Gastrocnemius medialis (tissue), 4 donors: ENCODE results near the gene PTPRCAP. TPM values are rescaled to one million over a fixed set of nuclear protein-coding genes. Genes with fewer than 3 reads are reported as not detected.

ENCODE experiments used
- ATAC-seq, 2 donors: fragments of 150-250 bp; one replicate each; pipeline ENCODE4 v1.9.1; 2016
- DNase-seq, 2 donors: peaks; one replicate each; pipeline ENCODE4 v3.0.0-alpha.2; 2019
- H3K27ac ChIP-seq, 4 donors: fragments of 200-600 bp; sonication (generic); 1 replicate in 1 of 4; 2 replicates in 3 of 4; pipeline ENCODE4 v1.5.1; 2016 to 2018; ENCODE audit warnings: mild to moderate bottlenecking in 2 of 4, moderate library complexity in 1 of 4
- H3K27me3 ChIP-seq, 3 donors: fragments of 200-600 bp; sonication (generic) in 2 of 3; 1 replicate in 1 of 3; 2 replicates in 2 of 3; pipeline versions ENCODE4 v1.5.1 to v1.6.0; 2016 to 2019; ENCODE audit warnings: mild to moderate bottlenecking in 1 of 3, moderate library complexity in 1 of 3
- H3K36me3 ChIP-seq, 2 donors: fragments of 200-600 bp; sonication (generic) in 1 of 2; one replicate each; pipeline ENCODE4 v1.5.1; 2017 to 2018
- H3K4me1 ChIP-seq, 2 donors: fragments of 200-600 bp; sonication (generic) in 1 of 2; one replicate each; pipeline ENCODE4 v1.5.1; 2016 to 2017; ENCODE audit warnings: mild to moderate bottlenecking in 2 of 2
- H3K4me3 ChIP-seq, 4 donors: fragments of 200-600 bp; sonication (generic) in 3 of 4; 1 replicate in 1 of 4; 2 replicates in 3 of 4; pipeline ENCODE4 v1.5.1; 2016 to 2019; ENCODE audit warnings: mild to moderate bottlenecking in 2 of 4
- H3K9me3 ChIP-seq, 3 donors: fragments of 200-600 bp; sonication (generic) in 2 of 3; 1 replicate in 1 of 3; 2 replicates in 2 of 3; pipeline ENCODE4 v1.5.1; 2016 to 2019
- POLR2A ChIP-seq, 2 donors: fragments of 450-650 bp; IDR thresholded peaks; one replicate each; pipeline ENCODE4 v1.6.1; 2017; ENCODE audit warnings: antibody characterized with exemption in 2 of 2, mild to moderate bottlenecking in 2 of 2, moderate library complexity in 2 of 2
- in situ Hi-C, 4 donors: fragments of 200-750 bp; cut with MboI; loops; one replicate each; pipeline versions ENCODE4 v1.15.0 to v1.8.0; 2017; ENCODE audit warnings: low sequenced_read_pairs in 4 of 4
- intact Hi-C: fragments of 100-400 bp; cut with DNase I; formaldehyde crosslinking; loops from one replicate; pipeline ENCODE4 v1.15.1; 2023; ENCODE audit warnings: low total_unique reads
- total RNA-seq, 4 donors: library from RNA; depleted of rRNA; stranded (reverse); fragments of >200 nt; gene quantifications; one replicate each; pipeline versions ENCODE4 v1.1.0 to v1.2.3, GENCODE V29; 2016
- TF ChIP-seq, protein P1 (sequence below), 5 experiments: fragments of 450-650 bp in 3 of 5; fragments of 200-600 bp in 2 of 5; sonication (generic) in 2 of 5; IDR thresholded peaks in 4 of 5; conservative IDR thresholded peaks in 1 of 5; 1 replicate in 4 of 5; 2 replicates in 1 of 5; pipeline ENCODE4 v1.5.1; 2016 to 2019; ENCODE audit warnings: antibody characterized with exemption in 5 of 5, mild to moderate bottlenecking in 3 of 5, moderate library complexity in 3 of 5

The PTPRCAP gene
- total RNA-seq, 4 donors from 2014 or later, result 0.47 to 1.5 (median 1.3) TPM

GRCh38 chr11:67452141-67452952, 14.9 kb upstream of the PTPRCAP start, which contains the start of gene GPR152:
TSS of gene GPR152 (minus strand) at chr11:67452729. CDS start at chr11:67452724, 5 bp downstream.
- intact Hi-C loops, result no loop called here
- Histone ChIP-seq H3K27ac (peak within 1 kb of the TSS; percentile 19 to 63 (median 52)), H3K4me3 (peak within 1 kb of the TSS; percentile 19 to 39 (median 30))

DNA sequence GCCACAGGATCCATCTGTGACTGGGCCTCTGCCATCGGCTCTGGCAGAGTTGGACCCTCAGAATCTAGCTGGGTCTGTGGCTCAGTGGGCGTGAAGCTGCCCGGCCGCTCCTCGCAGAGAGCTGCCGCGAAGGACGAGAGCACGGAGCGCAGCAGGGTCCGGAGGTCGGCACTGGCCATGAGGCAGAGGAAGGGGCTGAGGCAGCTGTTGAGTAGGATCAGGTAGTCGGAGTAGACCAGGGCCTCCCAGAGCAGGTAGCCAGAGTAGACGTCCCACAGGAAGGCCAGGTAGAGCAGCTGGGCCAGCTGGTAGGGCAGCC, 14.1 kb upstream of the PTPRCAP start:
- no peaks in the 10 kb centered on the region for H3K27me3 ChIP-seq
- peaks cover 0 to 12% of the 10 kb centered on the region in 2 donors for H3K4me1 ChIP-seq
- DNase-seq (no peak), ATAC-seq (no peak)
- H3K27ac ChIP-seq, result peak overlapping the region; percentile 19 to 63 (median 52)
- no peaks in the 10 kb centered on the region for H3K36me3 ChIP-seq
- no peak for TF ChIP-seq POLR2A (IDR thresholded peaks at IDR 0.05)
- no peaks in the 10 kb centered on the region for H3K9me3 ChIP-seq
- in situ Hi-C loops (no loop called here), intact Hi-C loops (no loop called here)
- H3K4me3 ChIP-seq, result peak overlapping the region in 1 of 4 donors; percentile 23

More at GRCh38 chr11:67452141-67452952, 14.9 kb upstream of the PTPRCAP start, which contains the start of gene GPR152:
- Histone ChIP-seq H3K4me1 (peaks cover 0 to 12% of the 10 kb centered on the region in 2 donors), H3K27me3 (no peaks in the 10 kb centered on the region), H3K9me3 (no peaks in the 10 kb centered on the region), H3K36me3 (no peaks in the 10 kb centered on the region)
- in situ Hi-C loops, result no loop called here
- ATAC-seq (peak; percentile 27 to 55), DNase-seq (peak in 1 of 2 donors; percentile 52)
- TF ChIP-seq, protein P1, sequence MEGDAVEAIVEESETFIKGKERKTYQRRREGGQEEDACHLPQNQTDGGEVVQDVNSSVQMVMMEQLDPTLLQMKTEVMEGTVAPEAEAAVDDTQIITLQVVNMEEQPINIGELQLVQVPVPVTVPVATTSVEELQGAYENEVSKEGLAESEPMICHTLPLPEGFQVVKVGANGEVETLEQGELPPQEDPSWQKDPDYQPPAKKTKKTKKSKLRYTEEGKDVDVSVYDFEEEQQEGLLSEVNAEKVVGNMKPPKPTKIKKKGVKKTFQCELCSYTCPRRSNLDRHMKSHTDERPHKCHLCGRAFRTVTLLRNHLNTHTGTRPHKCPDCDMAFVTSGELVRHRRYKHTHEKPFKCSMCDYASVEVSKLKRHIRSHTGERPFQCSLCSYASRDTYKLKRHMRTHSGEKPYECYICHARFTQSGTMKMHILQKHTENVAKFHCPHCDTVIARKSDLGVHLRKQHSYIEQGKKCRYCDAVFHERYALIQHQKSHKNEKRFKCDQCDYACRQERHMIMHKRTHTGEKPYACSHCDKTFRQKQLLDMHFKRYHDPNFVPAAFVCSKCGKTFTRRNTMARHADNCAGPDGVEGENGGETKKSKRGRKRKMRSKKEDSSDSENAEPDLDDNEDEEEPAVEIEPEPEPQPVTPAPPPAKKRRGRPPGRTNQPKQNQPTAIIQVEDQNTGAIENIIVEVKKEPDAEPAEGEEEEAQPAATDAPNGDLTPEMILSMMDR (IDR thresholded peaks at IDR 0.05 in 4 of 5, conservative IDR thresholded peaks at IDR 0.05 in 1 of 5), result no peak
- TF ChIP-seq POLR2A (IDR thresholded peaks at IDR 0.05), result no peak

- Histone ChIP-seq H3K9me3 (no peaks in the 10 kb centered on the region), H3K27me3 (no peaks in the 10 kb centered on the region), H3K4me3 (no peak overlapping the region), H3K4me1 (peaks cover 0 to 12% of the 10 kb centered on the region in 2 donors), H3K27ac (no peak overlapping the region), H3K36me3 (no peaks in the 10 kb centered on the region)
- TF ChIP-seq, protein P1 (IDR thresholded peaks at IDR 0.05 in 4 of 5, conservative IDR thresholded peaks at IDR 0.05 in 1 of 5), result no peak
- DNase-seq (no peak), ATAC-seq (no peak)
- intact Hi-C loops (no loop called here), in situ Hi-C loops (no loop called here)
Observed at GRCh38 chr11:67450796-67451657, 13.5 kb upstream of the PTPRCAP start.

DNA sequence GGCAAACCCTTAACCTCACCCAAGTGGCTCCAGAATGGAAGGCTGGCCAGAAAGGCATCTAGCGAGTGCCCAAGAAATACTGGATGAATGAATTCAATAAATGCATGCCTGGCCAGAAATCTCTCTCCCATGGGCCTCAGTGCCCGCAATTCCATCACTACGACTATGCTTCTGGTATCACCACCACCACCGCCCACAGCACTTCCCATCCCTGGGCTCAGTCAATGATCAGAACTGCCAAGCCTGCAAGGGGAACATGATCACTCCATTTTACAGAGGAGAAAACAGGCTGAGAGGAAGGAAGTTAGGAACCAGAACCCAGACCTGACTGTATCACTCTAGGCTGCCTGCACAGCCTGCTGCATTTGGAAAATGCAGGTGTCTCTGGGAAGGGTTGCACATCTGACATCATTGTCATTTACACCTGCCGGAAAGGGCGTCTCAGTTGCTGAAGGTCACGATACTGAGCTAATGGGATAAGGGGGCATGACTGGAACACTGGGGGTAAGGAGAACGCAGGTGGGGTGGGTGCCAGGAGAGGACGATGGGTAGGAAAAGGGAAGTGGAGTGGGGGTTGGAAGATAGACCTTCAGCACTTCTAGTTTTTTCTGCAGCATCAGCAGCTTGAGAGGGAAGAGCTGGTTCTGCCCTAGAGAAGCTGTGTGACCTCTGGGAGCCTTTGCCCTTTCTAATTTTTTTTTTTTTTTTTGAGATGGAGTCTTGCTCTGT, 11.8 kb upstream of the PTPRCAP start:
- Histone ChIP-seq H3K4me1 (peaks cover 0 to 12% of the 10 kb centered on the region in 2 donors), H3K36me3 (no peaks in the 10 kb centered on the region), H3K4me3 (no peak overlapping the region), H3K9me3 (no peaks in the 10 kb centered on the region), H3K27ac (no peak overlapping the region), H3K27me3 (no peaks in the 10 kb centered on the region)
- no peak for DNase-seq
- no peak for ATAC-seq
- TF ChIP-seq POLR2A (IDR thresholded peaks at IDR 0.05), result no peak
- TF ChIP-seq, protein P1 (IDR thresholded peaks at IDR 0.05 in 4 of 5, conservative IDR thresholded peaks at IDR 0.05 in 1 of 5), result no peak
- intact Hi-C loops (no loop called here), in situ Hi-C loops (no loop called here)
